8988T (cell line): ENCODE data around the gene C18orf63.
"Not testable (repeated sequence)": the region's sequence is repeated elsewhere in the genome, so short reads cannot be mapped to it uniquely, and the experiment has no call there.

Experiments
- DNase-seq: peaks from one replicate; pipeline ENCODE4 v3.0.0; 2011

The C18orf63 gene

GRCh38 chr18:74315464-74316256 is at the start of gene C18orf63:
Gene C18orf63, plus strand, starts transcription at chr18:74315839. Its CDS starts 2,027 bp downstream, at chr18:74317866.
- DNase-seq, result no peak

- no peak for DNase-seq
Observed at GRCh38 chr18:74266161-74266560, 49.5 kb upstream of the C18orf63 start.

GRCh38 chr18:74268175-74268574 is 47.5 kb upstream of the C18orf63 start:
- DNase-seq, result no peak

DNA sequence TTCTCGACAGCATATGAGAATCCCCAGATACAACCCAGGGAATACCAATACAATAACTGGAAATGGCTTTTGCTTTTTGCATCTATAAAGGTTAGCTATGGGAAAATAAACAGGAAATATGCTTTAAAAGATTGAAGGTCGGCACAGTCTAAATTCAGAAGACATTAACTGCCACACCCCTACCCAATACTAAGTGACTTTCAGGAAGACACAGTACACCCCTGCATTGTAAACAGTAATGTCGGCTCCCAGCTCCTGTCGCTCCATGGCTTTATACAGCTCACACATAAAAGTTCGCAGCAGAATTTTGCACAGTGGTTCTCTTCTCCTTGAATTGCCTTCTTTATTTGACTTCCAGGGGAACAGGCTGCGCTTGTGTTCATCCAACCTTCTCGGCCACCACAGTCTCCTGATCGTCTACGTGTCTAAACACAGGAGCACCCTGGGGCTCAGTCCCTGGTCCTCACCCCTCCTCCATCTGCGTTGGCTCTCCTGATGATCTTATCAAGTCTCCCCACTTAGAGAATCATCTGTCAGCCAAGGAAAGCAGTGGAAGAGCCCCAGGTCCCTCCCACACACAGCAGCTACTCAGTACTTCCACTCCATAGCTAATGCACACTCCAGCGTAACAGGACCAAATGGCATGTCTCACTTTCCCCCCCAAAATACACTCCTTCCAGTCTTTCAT is 46.6 kb upstream of the C18orf63 start:
- DNase-seq, result no peak

GRCh38 chr18:74271635-74272034 is 44.0 kb upstream of the C18orf63 start:
- no peak for DNase-seq

GRCh38 chr18:74273394-74273793 is 42.2 kb upstream of the C18orf63 start:
- no peak for DNase-seq

DNA sequence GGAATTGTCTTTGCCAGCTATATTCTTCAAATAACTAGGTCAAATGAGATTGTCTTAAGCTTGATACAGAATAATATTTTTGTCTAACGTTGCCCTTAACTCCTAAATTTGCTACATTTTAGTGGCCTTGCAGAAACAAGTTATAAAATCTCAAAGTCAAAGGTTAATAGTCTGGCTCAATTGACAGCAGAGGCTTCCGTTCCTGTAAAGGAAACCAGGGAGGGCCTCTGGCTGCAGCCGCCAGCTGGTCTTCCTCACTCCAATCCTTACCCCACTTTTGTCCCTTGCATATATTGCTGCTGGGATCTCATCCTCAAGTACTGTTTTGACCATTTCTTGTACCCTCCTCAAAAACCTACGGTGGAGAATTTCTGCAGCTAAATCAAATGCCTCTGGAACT is 40.9 kb upstream of the C18orf63 start:
- no peak for DNase-seq

DNA sequence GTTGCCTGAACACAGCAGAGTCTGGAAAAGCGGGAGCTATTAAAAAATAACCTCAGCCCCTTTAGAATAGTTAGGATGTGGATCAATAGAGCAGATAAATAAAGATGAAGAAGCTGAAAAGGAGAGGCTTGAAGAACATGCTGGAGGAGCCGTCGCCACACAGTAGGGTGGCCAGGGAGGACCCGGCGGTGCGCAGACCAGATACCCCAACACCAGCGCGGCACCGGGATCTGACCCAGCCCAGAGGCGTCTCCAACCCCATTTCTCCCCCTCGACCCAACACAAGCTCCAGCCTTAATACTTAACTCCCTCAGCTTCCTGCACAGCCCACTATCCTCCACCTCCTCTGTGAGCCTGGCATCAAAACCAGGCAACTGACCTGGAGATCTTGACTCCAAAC is 39.9 kb upstream of the C18orf63 start:
- DNase-seq, result no peak

- no peak for DNase-seq
Observed at GRCh38 chr18:74276609-74277008, 39.0 kb upstream of the C18orf63 start.

- DNase-seq, result no peak
Observed at GRCh38 chr18:74277296-74277695, 38.3 kb upstream of the C18orf63 start.

DNA sequence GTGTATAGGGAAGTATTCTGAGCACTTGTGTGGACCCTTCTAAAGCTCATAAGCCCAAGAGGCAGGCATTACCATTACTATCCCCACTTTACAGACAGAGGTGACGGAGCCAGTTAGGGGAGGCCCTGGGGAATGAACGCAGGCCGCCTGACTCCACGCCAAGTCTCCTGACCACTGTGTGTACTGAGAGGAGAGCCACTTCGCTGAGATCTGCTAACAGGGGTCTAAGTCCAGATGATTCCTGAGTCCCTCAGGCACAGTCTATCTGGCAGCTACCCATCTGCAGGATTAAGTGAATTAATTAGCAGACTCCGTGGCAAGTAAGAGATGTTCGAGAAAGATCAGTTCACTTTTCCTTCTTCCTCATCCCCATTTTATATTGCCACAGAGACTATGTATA is 37.6 kb upstream of the C18orf63 start:
- DNase-seq, result no peak

- DNase-seq, result no peak
Observed at GRCh38 chr18:74278983-74279382, 36.7 kb upstream of the C18orf63 start.

- no peak for DNase-seq
Observed at GRCh38 chr18:74281011-74281979, 34.3 kb upstream of the C18orf63 start.

DNA sequence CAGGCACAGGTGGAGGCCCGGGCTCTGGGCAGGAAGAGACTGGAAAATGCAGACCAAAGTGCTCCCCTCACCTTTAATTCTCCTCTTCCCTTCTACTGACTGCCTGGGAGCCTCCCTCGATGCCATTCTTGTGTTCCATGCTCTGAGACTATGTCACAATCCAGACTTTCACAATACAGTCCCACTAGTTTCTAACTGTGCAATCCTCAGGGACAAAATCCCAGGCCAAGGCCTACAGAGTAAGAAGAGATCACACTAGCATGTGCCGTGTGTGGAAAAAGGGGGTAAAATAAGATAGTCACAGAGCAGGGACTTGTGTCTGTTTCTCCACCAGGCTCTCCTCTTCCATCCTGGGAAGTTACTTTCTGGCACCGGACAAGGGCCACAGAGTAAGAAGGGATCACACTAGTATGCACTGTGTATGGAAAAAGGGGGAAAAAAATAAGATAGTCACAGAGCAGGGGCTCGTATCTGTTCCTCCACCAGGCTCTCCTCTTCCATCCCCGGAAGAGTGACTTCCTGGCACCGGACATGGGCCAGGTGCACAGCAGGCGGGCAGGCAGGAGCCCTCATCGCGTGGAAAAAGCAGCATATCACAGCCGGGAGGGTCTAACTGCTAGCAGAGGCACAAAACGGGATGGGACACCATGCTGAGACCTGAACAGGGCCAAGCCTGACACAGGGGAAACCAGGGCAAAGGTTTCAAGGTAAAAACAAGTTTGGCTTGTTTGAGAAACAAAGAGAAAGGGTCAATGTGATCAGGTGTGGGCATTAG is 33.5 kb upstream of the C18orf63 start:
- no peak for DNase-seq

DNA sequence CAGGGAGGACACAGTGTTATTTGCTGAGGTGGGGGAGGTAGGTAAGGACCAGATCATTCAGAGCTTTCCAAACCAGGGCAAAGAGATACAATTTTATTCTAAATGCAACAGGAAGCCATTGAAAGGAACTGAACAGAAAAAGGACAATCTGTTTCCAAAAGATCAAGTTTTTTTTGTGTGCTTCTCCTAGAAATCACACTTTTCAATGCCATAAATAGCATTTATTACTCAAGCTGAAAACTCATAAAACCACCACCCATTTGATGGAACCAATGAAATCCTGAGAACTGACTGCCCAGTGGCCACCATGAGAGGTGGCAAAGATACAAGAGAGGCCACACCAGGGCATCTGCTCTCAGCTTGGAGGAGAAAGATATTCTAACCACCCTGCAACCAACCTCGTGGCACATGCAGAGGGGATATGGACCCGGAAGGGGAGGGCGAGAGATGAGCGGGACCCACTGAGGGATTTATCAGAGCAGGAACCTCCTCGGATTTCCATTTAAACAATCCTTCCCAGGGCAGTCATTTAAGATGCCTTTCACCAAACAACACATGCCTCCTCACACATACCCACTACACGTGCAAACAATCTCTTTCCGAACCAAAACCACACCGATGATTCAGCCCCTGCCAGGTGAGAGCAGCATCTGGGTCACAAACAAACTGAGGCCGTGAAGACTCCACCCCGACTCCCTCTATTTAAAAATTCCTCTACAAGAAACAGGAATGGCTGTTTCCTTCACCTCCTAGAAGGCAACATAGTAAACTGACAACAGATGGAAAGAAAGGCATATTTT is 32.7 kb upstream of the C18orf63 start:
- DNase-seq, result no peak

GRCh38 chr18:74283646-74284045 is 32.0 kb upstream of the C18orf63 start:
- DNase-seq, result no peak

DNA sequence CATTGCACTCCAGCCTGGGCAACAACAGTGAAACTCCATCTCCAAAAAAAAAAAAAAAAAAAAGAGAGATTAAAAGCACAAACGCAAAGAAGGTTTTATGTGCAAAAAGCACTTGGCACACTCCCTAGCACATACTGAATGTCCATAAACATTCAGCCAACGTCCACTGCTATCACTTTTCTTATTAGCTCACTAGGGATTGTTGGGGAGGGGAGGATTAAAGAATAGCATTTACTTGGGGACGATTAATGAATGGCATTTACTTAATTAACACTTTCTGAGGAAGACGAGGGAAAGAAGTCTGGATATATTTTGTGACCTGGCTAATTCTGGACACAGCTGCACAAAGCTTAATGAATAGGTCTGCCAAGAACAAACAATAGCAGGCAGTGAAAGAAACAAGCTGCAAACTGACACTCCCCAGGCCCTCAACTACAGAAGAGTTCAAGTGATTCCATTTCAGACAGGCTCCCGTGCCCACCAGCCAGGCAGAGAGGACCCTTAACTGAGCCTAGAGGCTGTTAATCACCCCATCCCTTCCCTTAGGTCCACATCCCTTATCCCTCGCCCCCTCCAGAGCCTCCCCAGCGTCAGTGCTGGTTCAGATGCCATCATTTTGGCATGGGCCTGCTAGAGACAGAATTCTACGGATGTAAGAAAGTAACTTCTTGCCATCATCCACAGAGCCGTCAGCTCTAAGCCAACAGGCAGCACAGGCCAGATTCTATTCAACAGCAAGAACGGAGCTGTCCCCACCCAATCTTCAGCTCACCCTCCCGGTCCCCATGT is 31.3 kb upstream of the C18orf63 start:
- DNase-seq, result no peak

- no peak for DNase-seq
Observed at GRCh38 chr18:74284980-74285355, 30.7 kb upstream of the C18orf63 start.

DNA sequence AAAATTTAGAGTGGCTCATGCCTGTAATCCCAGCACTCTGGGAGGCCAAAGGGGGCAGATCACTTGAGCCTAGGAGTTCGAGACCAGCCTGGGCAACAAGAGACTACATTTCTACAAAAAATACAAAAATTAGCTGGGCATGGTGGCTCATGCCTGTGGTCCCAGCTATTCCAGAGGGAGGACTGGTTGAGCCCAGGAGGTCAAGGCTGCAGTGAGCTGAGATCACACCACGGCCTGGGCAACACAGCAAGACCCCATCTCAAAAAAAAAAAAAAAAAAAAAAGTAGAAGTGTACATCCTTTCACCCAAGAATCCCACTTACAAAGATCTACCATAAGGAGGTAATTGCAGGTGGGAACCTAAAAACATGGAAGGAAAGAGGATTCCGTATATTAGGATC is 30.1 kb upstream of the C18orf63 start:
- DNase-seq, result not testable (repeated sequence)

- DNase-seq, result no peak
Observed at GRCh38 chr18:74286106-74286855, 29.4 kb upstream of the C18orf63 start.
